ENCODE results near the gene ARHGAP29. TPM values are rescaled to one million over a fixed set of nuclear protein-coding genes. Genes with fewer than 3 reads are reported as not detected.

ARHGAP29 gene
- total RNA-seq, 1 donor from 2014 or later: 131 TPM

DNA sequence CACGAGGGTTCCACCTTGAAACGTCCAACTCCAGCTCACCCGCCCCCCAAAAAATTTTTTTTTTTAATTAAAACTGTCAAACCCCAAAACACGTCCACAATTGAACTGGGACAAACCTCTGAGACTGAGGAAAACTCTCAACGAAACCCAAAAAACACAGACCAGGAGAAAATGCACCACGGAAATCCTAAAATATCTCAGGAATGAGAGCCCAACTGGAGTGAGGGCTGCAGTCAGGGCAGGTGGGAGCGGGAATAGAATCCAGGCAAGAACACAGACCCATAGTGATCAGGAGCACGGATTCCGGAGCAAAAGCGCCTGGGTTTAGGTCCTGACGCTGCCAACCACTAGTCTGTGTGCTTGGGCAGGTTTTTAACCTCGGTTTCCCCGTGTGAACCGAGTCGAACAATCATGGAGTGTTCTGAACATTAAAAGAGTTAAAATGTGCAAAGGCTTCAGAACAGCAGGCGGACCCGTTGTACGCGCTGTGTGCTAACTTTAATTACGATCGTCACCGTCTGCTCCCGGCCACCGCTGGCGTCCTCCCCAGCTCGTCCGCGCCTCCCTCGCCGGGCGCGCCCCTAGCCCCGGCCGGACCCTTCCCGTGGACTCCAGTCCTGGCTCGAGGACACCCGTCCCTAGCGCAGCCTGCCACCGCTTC, 624 bp downstream of the ARHGAP29 start:
- TF ChIP-seq, protein P1, sequence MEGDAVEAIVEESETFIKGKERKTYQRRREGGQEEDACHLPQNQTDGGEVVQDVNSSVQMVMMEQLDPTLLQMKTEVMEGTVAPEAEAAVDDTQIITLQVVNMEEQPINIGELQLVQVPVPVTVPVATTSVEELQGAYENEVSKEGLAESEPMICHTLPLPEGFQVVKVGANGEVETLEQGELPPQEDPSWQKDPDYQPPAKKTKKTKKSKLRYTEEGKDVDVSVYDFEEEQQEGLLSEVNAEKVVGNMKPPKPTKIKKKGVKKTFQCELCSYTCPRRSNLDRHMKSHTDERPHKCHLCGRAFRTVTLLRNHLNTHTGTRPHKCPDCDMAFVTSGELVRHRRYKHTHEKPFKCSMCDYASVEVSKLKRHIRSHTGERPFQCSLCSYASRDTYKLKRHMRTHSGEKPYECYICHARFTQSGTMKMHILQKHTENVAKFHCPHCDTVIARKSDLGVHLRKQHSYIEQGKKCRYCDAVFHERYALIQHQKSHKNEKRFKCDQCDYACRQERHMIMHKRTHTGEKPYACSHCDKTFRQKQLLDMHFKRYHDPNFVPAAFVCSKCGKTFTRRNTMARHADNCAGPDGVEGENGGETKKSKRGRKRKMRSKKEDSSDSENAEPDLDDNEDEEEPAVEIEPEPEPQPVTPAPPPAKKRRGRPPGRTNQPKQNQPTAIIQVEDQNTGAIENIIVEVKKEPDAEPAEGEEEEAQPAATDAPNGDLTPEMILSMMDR (conservative IDR thresholded peaks at IDR 0.05; ENCODE audit: low read depth, low read length): peak; percentile 25
- H3K4me3 ChIP-seq (ENCODE audit: low read depth, low read length): peak overlapping the region; percentile 95
- no peak for DNase-seq (ENCODE audit: low read depth)

DNA sequence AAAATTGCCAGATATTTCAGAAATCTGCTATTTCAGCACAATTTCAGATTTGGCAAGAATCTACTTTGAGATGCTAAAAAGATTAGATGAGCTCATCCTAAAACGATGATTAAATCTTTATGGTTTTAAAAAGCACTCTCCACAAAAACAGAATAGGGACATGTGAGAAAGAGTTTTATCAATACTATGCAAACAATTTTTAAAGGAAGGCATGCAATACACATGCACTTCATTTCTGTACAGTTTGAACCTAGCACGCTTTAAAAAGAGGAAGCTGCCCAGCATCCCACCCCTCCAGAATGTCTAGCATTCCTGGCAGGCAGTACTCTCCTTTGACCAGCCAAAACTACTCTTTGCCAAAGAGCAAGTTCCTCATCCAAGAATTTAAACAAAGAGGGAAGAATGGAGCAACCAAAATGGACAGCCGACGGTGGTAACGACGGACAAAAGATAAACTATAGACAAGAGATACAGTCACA, 1.3 kb downstream of the ARHGAP29 start:
- TF ChIP-seq, protein P1 (conservative IDR thresholded peaks at IDR 0.05; ENCODE audit: low read depth, low read length): no peak
- H3K4me3 ChIP-seq (ENCODE audit: low read depth, low read length): peak overlapping the region; percentile 95
- DNase-seq (ENCODE audit: low read depth): no peak

DNA sequence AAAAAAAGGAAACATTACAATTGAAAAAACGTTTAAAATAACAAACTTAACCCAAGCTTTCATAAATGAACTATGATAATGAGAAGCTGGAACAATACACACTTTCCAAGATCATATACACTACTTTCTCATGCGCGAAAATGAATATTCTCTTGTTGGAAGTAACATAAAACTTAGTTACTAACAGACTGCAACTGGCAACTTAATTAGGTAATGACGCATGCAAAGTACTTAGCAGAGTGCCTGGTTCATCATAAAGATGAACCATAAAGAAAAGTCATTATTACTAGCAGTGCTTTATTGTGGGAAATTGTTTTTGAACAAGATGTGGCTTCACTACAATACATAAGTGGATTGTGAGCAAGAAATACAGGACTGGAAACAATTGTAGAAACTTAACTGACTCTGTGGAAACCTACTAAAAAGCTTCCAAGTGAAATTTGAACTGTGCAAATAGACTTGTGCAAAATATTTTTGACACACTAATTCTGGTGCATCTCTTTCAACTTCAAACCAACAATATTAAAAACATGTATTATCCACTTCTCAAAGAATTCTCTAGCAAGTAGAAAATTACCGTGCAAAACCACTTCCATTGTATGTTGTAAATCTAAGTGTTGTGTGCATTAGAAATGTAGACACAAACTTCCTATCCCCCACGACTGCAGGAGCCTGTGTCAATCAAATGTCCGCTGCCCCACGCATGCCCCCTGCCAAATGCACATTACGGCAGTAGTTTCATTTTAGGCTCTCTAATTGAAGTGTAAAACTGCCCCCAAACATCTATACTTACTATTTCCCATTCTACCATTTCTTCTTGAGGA, 2.0 kb downstream of the ARHGAP29 start:
- H3K4me3 ChIP-seq (ENCODE audit: low read depth, low read length): peak overlapping the region; percentile 95
- TF ChIP-seq, protein P1 (conservative IDR thresholded peaks at IDR 0.05; ENCODE audit: low read depth, low read length): no peak
- no peak for DNase-seq (ENCODE audit: low read depth)

DNA sequence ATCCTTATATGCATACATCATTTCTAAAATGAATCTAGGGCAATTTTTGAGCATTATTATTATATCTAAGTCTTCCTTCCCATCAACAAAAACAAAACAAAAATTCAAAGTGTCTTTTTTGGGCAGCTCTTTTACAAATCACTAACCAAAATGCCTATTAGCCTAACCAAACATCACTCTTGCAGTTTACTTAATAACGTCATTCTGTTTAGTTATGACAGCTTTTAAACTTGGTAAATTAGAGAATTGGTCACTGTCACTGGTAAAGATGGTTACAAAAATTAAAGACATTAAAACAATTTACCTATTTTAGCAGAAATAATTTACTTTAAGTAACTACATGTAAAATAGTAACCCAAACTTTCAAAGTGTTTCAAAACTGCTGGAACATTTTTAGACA, 2.8 kb downstream of the ARHGAP29 start:
- DNase-seq (ENCODE audit: low read depth): no peak
- TF ChIP-seq, protein P1 (conservative IDR thresholded peaks at IDR 0.05; ENCODE audit: low read depth, low read length): no peak
- H3K4me3 ChIP-seq (ENCODE audit: low read depth, low read length): peak overlapping the region; percentile 95

DNA sequence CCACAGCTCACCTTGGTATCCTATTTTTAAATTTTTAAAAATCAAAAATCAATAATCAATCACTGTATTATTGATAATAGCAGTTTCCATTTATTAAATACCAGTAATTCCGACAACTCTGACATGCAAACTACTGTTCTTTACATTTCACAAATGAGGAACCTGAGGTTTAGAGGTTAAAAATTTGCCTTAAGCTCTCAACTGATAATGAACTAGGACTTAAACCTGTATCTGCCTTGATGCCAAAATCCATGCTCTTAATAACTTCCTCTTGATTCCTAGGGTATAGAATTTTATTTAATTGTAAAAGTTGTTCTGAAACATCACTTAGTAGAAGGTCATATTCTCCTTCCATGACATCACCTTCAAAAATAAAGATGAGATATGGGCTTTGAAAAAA, 5.6 kb downstream of the ARHGAP29 start:
- H3K4me3 ChIP-seq (ENCODE audit: low read depth, low read length): peak overlapping the region; percentile 95
- TF ChIP-seq, protein P1 (conservative IDR thresholded peaks at IDR 0.05; ENCODE audit: low read depth, low read length): no peak
- no peak for DNase-seq (ENCODE audit: low read depth)

DNA sequence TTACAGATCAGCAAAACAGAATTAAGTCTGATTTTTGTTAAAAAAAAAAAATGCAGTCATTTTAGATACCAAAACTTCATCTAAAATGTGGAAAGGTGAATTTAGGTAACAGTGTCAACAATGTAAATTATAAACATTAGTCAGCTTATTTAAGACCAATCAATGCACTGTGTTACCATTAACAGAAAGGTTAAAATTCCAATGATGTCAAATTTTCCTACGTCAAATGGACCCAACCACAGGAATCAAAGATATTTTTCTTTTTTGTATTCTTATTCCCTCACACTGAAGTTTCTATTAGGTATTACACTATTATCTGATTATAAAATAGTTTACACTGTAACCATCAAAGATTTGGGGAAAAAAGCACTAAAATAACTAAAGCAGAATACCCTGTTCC, 6.5 kb downstream of the ARHGAP29 start:
- TF ChIP-seq, protein P1 (conservative IDR thresholded peaks at IDR 0.05; ENCODE audit: low read depth, low read length): no peak
- peak overlapping the region; percentile 95 for H3K4me3 ChIP-seq (ENCODE audit: low read depth, low read length)
- DNase-seq (ENCODE audit: low read depth): no peak
